ENCODE measurements around the gene ZDHHC20. TPM values are rescaled to one million over a fixed set of nuclear protein-coding genes. Genes with fewer than 3 reads are reported as not detected.
A peak's percentile ranks its signal among the peaks of the same experiment; 100 is the strongest.

Gene ZDHHC20
- total and polyA plus RNA-seq, 3 donors from 2014 or later, result 52.4 to 76.2 (median 75.8) TPM

DNA sequence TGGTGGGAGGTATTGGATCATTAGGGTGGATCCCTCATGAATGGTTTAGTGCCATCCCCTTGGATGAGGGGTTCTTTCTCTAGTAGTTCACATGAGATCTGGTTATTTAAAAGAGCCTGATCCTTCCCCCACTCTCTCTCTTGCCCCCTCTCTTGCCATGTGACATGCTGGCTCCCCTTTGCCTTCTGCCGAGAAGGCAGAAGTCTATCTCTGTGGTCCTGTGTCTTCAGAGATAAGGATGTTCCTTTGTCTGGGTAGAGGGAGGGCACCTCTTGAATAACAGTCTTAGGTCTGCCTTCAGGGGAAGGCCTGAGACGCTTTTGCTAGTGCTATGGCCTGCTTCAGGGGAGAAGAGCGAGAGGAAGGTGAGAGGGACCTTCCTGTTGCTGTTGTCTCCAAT is 2.0 kb upstream of the ZDHHC20 start:
- H3K4me3 ChIP-seq, result no peak overlapping the region
- DNase-seq, result no peak
- TF ChIP-seq POLR2A (IDR thresholded peaks at IDR 0.05), result no peak
- TF ChIP-seq, protein P1, sequence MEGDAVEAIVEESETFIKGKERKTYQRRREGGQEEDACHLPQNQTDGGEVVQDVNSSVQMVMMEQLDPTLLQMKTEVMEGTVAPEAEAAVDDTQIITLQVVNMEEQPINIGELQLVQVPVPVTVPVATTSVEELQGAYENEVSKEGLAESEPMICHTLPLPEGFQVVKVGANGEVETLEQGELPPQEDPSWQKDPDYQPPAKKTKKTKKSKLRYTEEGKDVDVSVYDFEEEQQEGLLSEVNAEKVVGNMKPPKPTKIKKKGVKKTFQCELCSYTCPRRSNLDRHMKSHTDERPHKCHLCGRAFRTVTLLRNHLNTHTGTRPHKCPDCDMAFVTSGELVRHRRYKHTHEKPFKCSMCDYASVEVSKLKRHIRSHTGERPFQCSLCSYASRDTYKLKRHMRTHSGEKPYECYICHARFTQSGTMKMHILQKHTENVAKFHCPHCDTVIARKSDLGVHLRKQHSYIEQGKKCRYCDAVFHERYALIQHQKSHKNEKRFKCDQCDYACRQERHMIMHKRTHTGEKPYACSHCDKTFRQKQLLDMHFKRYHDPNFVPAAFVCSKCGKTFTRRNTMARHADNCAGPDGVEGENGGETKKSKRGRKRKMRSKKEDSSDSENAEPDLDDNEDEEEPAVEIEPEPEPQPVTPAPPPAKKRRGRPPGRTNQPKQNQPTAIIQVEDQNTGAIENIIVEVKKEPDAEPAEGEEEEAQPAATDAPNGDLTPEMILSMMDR (IDR thresholded peaks at IDR 0.05), result no peak
- H3K9me3 ChIP-seq, result no peaks in the 10 kb centered on the region
- H3K27me3 ChIP-seq, result no peaks in the 10 kb centered on the region
- H3K36me3 ChIP-seq (ENCODE audit: low read depth, missing control alignments), result no peaks in the 10 kb centered on the region
- 68 to 100% methylated on average over 1 to 3 of the region's 3 CpGs for whole genome bisulfite sequencing, 2 donors
- peaks cover 5% of the 10 kb centered on the region for H3K4me1 ChIP-seq
- intact Hi-C loops (cut with DNase I; ENCODE audit: low total_unique reads), result no loop called here
- no peak overlapping the region for H3K27ac ChIP-seq

DNA sequence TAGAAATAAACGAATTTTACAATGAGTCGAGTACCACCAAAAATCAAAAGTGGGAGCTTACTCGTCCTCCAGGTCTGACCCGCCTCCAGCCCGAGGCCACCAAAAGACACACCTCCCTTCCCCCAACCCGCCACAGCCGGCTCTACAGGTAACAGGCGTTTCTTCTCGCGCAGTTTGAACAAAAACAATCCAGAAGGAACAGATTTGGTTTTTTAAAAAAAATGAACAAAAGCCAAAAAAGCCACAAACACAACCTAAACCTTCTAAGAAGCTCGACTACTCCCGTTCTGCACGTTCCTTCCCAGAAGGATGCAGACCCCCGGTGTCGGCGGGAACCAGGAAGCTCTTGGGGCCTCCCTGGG is 671 bp downstream of the ZDHHC20 start:
- peak; percentile 67 for DNase-seq
- intact Hi-C loops (cut with DNase I; ENCODE audit: low total_unique reads), result no loop called here
- WGBS, 2 donors, result 0% methylated on average over 16 of the region's 16 CpGs
- Histone ChIP-seq H3K4me3 (peak overlapping the region; percentile 100), H3K4me1 (peaks cover 5% of the 10 kb centered on the region), H3K27me3 (no peaks in the 10 kb centered on the region), H3K9me3 (no peaks in the 10 kb centered on the region), H3K27ac (peak overlapping the region; percentile 96), H3K36me3 (ENCODE audit: low read depth, missing control alignments) (no peaks in the 10 kb centered on the region)
- TF ChIP-seq POLR2A (IDR thresholded peaks at IDR 0.05), result no peak
- TF ChIP-seq, protein P1 (IDR thresholded peaks at IDR 0.05), result no peak

DNA sequence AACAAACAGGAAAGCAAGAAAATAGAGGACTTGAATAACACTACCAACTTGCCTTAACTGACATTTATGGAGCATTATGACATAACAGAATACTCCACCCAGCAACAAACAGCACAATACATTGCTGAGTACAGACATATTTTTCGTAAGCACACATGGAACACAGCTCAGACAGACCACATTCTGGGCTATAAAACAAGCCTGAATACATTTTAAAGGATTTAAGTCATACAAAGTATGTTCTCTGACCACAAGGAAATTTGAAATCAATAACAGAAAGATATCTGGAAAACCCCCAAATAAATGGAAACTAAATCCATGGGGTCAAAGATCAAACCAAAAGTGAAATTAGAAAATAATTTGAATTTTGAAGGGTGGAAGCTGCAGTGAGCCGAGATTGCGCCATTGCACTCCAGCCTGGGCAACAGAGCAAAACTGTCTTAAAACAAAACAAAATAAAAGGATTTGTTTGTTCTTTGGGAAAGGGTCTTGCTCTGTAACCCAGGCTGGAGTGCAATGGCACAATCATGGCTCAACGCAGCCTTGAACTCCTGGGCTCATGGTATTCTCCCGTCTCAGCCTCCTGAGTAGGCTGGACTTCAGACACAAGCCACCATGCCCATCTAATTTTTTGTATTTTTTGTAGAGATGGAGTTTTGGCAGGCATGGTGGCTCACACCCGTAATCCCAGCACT is 5.6 kb downstream of the ZDHHC20 start:
- Histone ChIP-seq H3K27ac (no peak overlapping the region), H3K36me3 (ENCODE audit: low read depth, missing control alignments) (no peaks in the 10 kb centered on the region), H3K27me3 (no peaks in the 10 kb centered on the region), H3K9me3 (no peaks in the 10 kb centered on the region), H3K4me1 (peaks cover 5% of the 10 kb centered on the region), H3K4me3 (no peak overlapping the region)
- WGBS, 2 donors, result 88 to 95% methylated on average over 6 of the region's 6 CpGs
- TF ChIP-seq POLR2A (IDR thresholded peaks at IDR 0.05), result no peak
- TF ChIP-seq, protein P1 (IDR thresholded peaks at IDR 0.05), result no peak
- DNase-seq, result no peak
- intact Hi-C loops (cut with DNase I; ENCODE audit: low total_unique reads), result no loop called here

DNA sequence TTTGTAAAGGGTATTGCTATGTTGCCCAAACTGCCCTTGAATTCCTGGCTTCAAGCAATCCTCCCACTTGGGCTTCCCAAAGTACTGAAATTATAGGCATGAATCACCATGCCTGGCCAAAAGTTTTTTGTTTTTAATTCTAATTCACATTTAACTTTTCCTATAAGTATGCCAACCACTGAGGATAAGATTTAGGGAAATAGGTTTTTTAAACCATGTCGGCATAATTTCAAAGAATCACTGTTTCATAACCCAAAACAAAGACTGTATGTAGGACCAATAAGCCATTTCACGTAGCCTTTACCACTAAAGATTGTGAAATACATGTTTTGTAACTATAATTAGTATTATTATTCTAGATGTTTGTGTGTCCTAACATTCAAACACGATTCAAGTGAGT is 8.2 kb downstream of the ZDHHC20 start:
- H3K4me1 ChIP-seq, result no peaks in the 10 kb centered on the region
- intact Hi-C loops (cut with DNase I; ENCODE audit: low total_unique reads), result no loop called here
- no peak for TF ChIP-seq POLR2A (IDR thresholded peaks at IDR 0.05)
- TF ChIP-seq, protein P1 (IDR thresholded peaks at IDR 0.05), result no peak
- no peaks in the 10 kb centered on the region for H3K36me3 ChIP-seq (ENCODE audit: low read depth, missing control alignments)
- 86 to 95% methylated on average over 3 of the region's 3 CpGs for whole genome bisulfite sequencing, 2 donors
- DNase-seq, result no peak
- no peak overlapping the region for H3K4me3 ChIP-seq
- no peak overlapping the region for H3K27ac ChIP-seq
- H3K9me3 ChIP-seq, result no peaks in the 10 kb centered on the region
- H3K27me3 ChIP-seq, result no peaks in the 10 kb centered on the region

DNA sequence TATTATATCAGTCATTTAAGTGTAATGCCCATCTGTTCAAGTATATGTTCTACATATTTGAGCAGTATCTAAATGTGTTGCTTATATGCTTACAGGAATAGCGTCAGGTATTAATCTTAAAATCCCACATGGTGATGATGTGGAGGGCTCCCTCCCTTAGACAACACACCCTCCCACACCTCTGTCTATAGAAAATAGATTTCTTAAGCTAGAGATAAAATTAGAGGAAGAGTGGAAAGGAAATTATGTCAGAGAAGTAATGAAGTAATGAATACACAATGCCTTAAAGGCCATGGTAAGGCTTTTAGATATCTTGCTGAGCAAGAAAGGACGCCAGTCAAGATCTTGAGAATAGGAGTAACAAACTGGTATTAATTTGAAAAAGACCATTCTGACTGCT is 12.4 kb downstream of the ZDHHC20 start:
- Histone ChIP-seq H3K4me3 (no peak overlapping the region), H3K27me3 (no peaks in the 10 kb centered on the region), H3K36me3 (ENCODE audit: low read depth, missing control alignments) (no peaks in the 10 kb centered on the region), H3K9me3 (no peaks in the 10 kb centered on the region), H3K4me1 (no peaks in the 10 kb centered on the region), H3K27ac (no peak overlapping the region)
- no peak for DNase-seq
- TF ChIP-seq, protein P1 (IDR thresholded peaks at IDR 0.05), result no peak
- no peak for TF ChIP-seq POLR2A (IDR thresholded peaks at IDR 0.05)
- WGBS, 2 donors, result 76 to 87% methylated on average over 2 of the region's 2 CpGs
- intact Hi-C loops (cut with DNase I; ENCODE audit: low total_unique reads), result no loop called here

Data from testis (tissue), 3 donors.